ENCODE results near the gene SLC9A3. TPM values are rescaled to one million over a fixed set of nuclear protein-coding genes. Genes with fewer than 3 reads are reported as not detected.
A peak's percentile ranks its signal among the peaks of the same experiment; 100 is the strongest.

SLC9A3 gene
- total RNA-seq, 4 donors from 2014 or later, result 4.8 to 701 (median 183) TPM

- WGBS, 2 donors (ENCODE audit: low coverage in 1 of 2), result 92 to 96% methylated on average over 2 to 19 of the region's 19 CpGs
- Histone ChIP-seq H3K27me3 (peaks cover 3% of the 10 kb centered on the region), H3K4me1 (peaks cover 9 to 23% (median 18%) of the 10 kb centered on the region in 4 donors), H3K4me3 (no peak overlapping the region), H3K36me3 (no peaks in the 10 kb centered on the region), H3K9me3 (no peaks in the 10 kb centered on the region), H3K27ac (no peak overlapping the region)
- peak; percentile 5 for DNase-seq
- in situ Hi-C loops (cut with MboI; ENCODE audit: low pct_ligation_motif_present in 1 of 4, low pct_unique_long_range_greater_than_20kb in 1 of 4, low sequenced_read_pairs in 3 of 4), result no loop called here
- intact Hi-C loops (cut with DNase I; ENCODE audit: low total_unique reads), result loop anchor here (10.0 kb wide), 1 partner anchor 435 kb away; no protein-coding TSS in a partner anchor
- TF ChIP-seq POLR2AphosphoS5 (IDR thresholded peaks at IDR 0.05) (no peak), EP300 (IDR thresholded peaks at IDR 0.05; ENCODE audit: low read depth) (no peak), POLR2A (IDR thresholded peaks at IDR 0.05) (no peak), CTCF (IDR thresholded peaks at IDR 0.05) (no peak)
These were observed 54.3 kb downstream of the SLC9A3 start for GRCh38 chr5:469752-470483.

- intact Hi-C loops (cut with DNase I; ENCODE audit: low total_unique reads), result loop anchor here (10.0 kb wide), 1 partner anchor 436 kb away; no protein-coding TSS in a partner anchor
- 71 to 89% methylated on average over 4 to 5 of the region's 6 CpGs for WGBS, 2 donors (ENCODE audit: low coverage in 1 of 2)
- DNase-seq, result peak; percentile 5
- in situ Hi-C loops (cut with MboI; ENCODE audit: low pct_ligation_motif_present in 1 of 4, low pct_unique_long_range_greater_than_20kb in 1 of 4, low sequenced_read_pairs in 3 of 4), result no loop called here
- Histone ChIP-seq H3K36me3 (no peaks in the 10 kb centered on the region), H3K4me1 (peaks cover 6 to 17% (median 9%) of the 10 kb centered on the region in 4 donors), H3K9me3 (no peaks in the 10 kb centered on the region), H3K4me3 (no peak overlapping the region), H3K27me3 (no peaks in the 10 kb centered on the region), H3K27ac (no peak overlapping the region)
- TF ChIP-seq POLR2AphosphoS5 (IDR thresholded peaks at IDR 0.05) (no peak), CTCF (IDR thresholded peaks at IDR 0.05) (no peak), EP300 (IDR thresholded peaks at IDR 0.05; ENCODE audit: low read depth) (no peak), POLR2A (IDR thresholded peaks at IDR 0.05) (no peak)
These were observed 55.8 kb downstream of the SLC9A3 start for GRCh38 chr5:468401-468800.

GRCh38 chr5:466661-467310 is 57.5 kb downstream of the SLC9A3 start:
- 92 to 97% methylated on average over 5 to 22 of the region's 30 CpGs for WGBS, 2 donors (ENCODE audit: low coverage in 1 of 2)
- Histone ChIP-seq H3K4me3 (no peak overlapping the region), H3K27ac (no peak overlapping the region), H3K4me1 (peaks cover under 1 to 8% (median 2%) of the 10 kb centered on the region in 4 donors), H3K27me3 (no peaks in the 10 kb centered on the region), H3K9me3 (no peaks in the 10 kb centered on the region), H3K36me3 (peaks cover 0 to 12% (median 6%) of the 10 kb centered on the region in 4 donors)
- TF ChIP-seq POLR2AphosphoS5 (IDR thresholded peaks at IDR 0.05) (no peak), POLR2A (IDR thresholded peaks at IDR 0.05) (no peak), EP300 (IDR thresholded peaks at IDR 0.05; ENCODE audit: low read depth) (no peak), CTCF (IDR thresholded peaks at IDR 0.05) (no peak)
- in situ Hi-C loops (cut with MboI; ENCODE audit: low pct_ligation_motif_present in 1 of 4, low pct_unique_long_range_greater_than_20kb in 1 of 4, low sequenced_read_pairs in 3 of 4) (no loop called here), intact Hi-C loops (cut with DNase I; ENCODE audit: low total_unique reads) (loop anchor here (10.0 kb wide), 1 partner anchor 438 kb away; no protein-coding TSS in a partner anchor)
- peak; percentile 4 for DNase-seq

All from transverse colon (tissue), 4 donors.